H1 (cell line): ENCODE results near the gene MIA2. TPM values are rescaled to one million over a fixed set of nuclear protein-coding genes. Genes with fewer than 3 reads are reported as not detected.

Source experiments
- FOSL1 ChIP-seq: IDR thresholded peaks from 2 replicates; pipeline ENCODE4 v1.6.1; 2011; ENCODE audit warnings: mild to moderate bottlenecking, low read depth, low read length, moderate library complexity; ENCODE audit not compliant: insufficient read depth
- JUND ChIP-seq: IDR thresholded peaks from 2 replicates; pipeline ENCODE4 v1.6.1; 2011; ENCODE audit warnings: mild to moderate bottlenecking, improper control_type of control experiment, low read length
- polyA plus RNA-seq, 7 experiments: library from polyadenylated mRNA; depleted of rRNA in 3 of 7; stranded (reverse) in 5 of 7; unstranded in 2 of 7; fragments of >200 nt in 5 of 7; fragments of 200-250 nt in 2 of 7; gene quantifications; 1 replicate in 5 of 7; 2 replicates in 1 of 7; 4 replicates in 1 of 7; pipeline versions ENCODE4 v1.2.1 to v1.2.3, GENCODE V29; 2011 to 2013; ENCODE audit warnings: missing spikeins in 2 of 7, mixed read lengths in 2 of 7
- total RNA-seq: library from RNA; stranded (reverse); fragmentation: NEBNext Ultra II Directional; extraction: Animal tissue kit (Norgen Biotek cat#: 25700); gene quantifications from 2 replicates; pipeline ENCODE4 v1.2.1, GENCODE V29; 2021

Gene MIA2
- total and polyA plus RNA-seq, 2 of the 8 experiments (the other 6 are each of a cell fraction or from before 2014, with no cell fraction given), result 10.1 to 15.0 TPM

- TF ChIP-seq JUND, result no peak
- TF ChIP-seq FOSL1, result no peak
Observed at GRCh38 chr14:39229601-39230110, 4.1 kb upstream of the MIA2 start (continued).
